ENCODE results near the gene CCNY.
"Not testable (repeated sequence)": the region's sequence is repeated elsewhere in the genome, so short reads cannot be mapped to it uniquely, and the experiment has no call there.

The CCNY gene

DNA sequence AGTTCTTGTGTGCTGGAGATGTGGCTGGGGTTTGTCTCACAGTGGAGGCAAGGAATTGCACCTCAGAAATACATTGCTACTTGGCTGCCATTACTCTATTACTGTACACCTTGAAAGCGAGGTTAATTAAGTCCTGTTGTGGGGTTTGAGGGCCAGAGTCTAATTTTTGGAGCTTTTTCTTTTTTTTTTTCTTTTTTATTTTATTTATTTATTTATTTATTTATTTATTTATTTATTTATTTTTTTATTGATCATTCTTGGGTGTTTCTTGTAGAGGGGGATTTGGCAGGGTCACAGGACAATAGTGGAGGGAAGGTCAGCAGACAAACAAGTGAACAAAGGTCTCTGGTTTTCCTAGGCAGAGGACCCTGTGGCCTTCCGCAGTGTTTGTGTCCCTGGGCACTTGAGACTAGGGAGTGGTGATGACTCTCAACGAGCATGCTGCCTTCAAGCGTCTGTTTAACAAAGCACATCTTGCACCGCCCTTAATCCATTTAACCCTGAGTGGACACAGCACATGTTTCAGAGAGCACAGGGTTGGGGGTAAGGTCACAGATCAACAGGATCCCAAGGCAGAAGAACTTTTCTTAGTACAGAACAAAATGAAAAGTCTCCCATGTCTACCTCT is 69.8 kb downstream of the CCNY start:
- not testable (repeated sequence) for DNase-seq (ENCODE audit: low spot score)

DNA sequence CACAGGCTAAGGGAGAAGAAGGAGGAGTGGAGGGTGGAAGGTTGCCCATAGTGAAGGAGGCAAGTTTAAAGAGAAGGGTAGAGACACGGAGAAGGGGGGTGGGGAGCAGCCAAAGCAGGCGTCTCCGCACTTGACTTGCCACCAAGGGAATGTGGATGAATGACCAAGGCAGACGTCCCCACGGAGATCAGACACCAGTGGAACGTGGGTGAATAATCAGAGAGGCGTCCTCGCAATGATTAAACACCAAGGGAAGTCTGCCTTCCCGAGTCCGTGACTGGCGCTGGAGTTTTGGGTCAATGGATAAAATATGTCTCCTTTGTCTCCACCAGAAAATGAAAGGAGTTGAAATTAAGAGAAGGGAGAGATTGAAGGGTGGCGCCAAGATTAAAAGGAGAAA is 71.4 kb downstream of the CCNY start:
- not testable (repeated sequence) for DNase-seq (ENCODE audit: low spot score)

DNA sequence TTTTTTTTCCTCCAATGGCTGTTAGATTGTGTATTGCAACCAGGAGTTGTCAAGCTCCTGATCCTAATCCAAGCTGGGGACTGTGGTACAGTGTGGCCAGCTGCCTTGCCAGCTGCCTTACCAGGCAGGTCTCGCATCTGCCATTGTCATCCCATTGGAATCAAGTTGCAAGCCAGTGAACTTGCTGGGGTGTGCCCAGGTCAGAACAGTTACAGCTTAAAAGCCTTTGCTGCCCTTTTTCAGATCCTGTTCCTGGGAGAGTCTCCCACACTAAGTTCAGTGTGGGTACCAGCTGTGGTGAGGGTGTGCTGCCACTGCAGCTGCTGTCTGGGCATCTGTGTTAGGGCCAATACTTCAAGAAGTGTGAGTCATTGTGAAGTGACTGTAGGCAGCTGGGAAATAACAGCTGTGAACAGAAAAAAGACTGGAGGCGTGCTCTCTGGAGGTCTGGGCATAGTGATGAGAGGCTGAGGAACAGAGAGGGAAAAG is 72.8 kb downstream of the CCNY start:
- DNase-seq (ENCODE audit: low spot score): no peak

GRCh38 chr10:35409808-35410207 is 73.5 kb downstream of the CCNY start:
- no peak for DNase-seq (ENCODE audit: low spot score)

- no peak for DNase-seq (ENCODE audit: low spot score)
These were observed 75.9 kb downstream of the CCNY start for GRCh38 chr10:35412003-35412723.

- no peak for DNase-seq (ENCODE audit: low spot score)
These were observed 76.7 kb downstream of the CCNY start for GRCh38 chr10:35412900-35413491.

- DNase-seq (ENCODE audit: low spot score): no peak
These were observed 77.9 kb downstream of the CCNY start for GRCh38 chr10:35413985-35414861.

DNA sequence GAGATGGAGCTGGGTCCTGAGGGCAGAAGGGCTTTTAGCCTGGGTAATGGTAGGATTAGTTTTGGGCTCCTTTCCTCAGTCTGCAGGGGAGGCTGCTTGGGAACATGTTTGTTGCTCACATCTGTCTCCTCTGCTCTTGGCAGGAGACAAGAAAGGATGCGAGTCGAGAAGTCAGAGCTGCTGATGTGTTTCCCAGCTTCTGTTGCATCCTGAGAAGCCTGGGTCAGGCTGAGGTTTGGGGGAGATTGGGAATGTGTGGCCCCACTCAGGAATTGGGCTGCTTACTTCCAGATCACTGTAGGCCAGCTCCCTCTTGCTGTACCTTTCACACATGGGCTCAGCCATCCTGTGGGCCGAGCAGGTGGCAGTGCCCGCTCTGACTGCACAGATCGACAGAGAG is 79.2 kb downstream of the CCNY start:
- DNase-seq (ENCODE audit: low spot score): no peak

DNA sequence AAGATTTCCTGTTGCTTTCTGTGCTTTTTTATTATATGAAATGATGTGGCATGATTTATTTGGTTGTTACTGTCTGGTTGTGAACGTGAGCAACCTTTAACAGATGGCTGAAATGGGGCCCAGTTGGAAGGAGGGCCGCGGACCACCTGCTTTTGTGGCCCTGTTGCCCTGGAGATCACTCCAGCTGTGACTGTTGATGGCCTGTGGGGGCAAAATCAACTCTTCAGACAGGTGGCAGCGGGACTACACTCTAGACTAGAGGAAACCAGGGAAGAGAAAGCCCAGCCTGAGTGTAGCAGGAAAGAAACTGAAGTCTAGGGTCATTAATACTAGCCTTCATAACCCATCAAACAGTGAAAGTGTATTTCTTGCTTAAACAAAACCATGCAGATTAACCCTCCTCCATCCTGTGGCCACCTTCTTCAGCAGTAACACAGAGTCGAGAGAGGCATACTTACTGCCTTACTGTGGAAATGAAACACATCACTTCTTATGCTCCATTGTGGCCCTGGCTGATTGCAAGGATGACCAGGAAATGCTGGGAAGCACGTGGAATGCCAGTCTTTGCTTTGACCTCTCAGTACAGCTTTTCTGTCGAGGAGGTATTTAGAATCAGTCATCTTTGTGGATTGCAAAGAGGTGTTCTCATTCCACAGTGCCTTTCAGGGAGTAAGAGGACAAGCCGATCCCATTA is 80.5 kb downstream of the CCNY start:
- DNase-seq (ENCODE audit: low spot score): no peak

DNA sequence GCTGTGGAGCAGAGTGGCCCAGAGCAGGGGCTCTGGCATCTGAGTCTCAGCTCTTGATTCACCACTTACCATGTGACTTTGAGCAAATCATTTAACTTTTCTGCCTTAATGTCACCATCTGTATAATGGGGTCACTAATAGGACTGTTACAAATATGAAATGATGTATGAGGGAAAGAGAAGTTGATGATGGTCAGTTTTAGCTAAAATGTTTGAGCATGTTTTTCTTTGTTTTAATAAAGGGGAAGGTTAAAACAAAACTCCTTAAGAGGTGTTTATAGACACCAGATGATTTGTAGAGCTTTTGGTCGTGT is 81.0 kb downstream of the CCNY start:
- no peak for DNase-seq (ENCODE audit: low spot score)

DNA sequence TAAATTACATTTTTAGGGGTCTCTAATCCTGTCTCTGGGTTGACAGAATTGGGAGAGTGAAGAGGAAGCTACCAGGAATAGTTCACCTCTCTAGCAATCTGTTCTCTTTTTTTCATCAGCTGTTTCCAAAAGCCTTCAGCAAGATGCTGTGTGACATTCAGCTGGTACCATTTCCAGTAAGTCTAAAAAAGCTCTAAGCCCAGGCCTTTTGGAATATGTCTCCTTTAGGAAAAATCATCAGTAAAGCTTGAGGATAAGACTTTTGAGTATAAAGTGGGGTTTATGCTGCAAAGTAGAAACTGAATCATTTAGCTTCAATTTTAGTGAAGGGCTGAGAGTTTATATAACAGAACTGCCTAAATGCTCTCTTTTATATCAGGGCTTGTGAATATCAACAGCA is 81.5 kb downstream of the CCNY start:
- no peak for DNase-seq (ENCODE audit: low spot score)

- not testable (repeated sequence) for DNase-seq (ENCODE audit: low spot score)
These were observed 82.3 kb downstream of the CCNY start for GRCh38 chr10:35418580-35418979.

DNA sequence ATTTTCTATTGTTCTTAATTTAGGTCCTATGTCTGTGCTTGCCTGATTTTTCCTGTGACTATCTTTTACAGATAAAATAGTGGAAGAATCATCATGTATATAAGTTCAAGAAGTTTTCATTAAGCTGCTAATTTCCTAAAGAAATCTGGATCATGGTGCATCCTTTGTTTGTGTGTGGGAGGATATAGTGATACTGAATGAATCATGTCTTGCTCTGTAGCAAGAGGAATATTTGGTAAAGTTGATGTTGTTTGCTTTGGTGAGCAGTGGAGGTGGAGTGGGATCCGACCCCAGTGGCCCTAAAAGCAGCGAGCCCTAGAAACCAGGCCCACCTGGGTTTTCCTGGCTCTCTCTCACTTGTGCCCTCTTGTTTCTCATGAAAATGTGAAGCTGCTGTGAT is 83.7 kb downstream of the CCNY start:
- no peak for DNase-seq (ENCODE audit: low spot score)

GRCh38 chr10:35420827-35421552 is 84.7 kb downstream of the CCNY start:
- DNase-seq (ENCODE audit: low spot score): no peak

- no peak for DNase-seq (ENCODE audit: low spot score)
These were observed 85.4 kb downstream of the CCNY start for GRCh38 chr10:35421553-35422178.

DNA sequence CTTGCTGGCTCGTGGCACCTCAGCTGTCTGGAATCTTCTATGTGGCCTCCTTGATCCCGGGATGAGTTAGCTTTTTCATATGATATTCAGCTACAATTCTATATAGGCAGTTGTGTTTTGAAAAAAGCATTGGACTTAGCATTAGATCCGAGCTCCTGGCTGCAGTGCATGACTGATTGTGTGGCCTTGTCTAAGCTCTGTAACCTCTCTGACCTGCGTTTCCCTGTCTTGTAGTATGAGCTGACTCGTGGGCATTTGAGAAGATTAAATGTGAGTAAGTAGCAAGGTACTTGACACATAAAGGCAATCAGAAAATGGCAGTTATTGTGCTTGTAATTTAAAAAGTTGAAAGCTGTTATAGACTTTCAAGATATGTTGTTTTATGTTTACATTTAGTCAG is 85.9 kb downstream of the CCNY start:
- DNase-seq (ENCODE audit: low spot score): no peak

- DNase-seq (ENCODE audit: low spot score): no peak
These were observed 87.4 kb downstream of the CCNY start for GRCh38 chr10:35423505-35424306.

DNA sequence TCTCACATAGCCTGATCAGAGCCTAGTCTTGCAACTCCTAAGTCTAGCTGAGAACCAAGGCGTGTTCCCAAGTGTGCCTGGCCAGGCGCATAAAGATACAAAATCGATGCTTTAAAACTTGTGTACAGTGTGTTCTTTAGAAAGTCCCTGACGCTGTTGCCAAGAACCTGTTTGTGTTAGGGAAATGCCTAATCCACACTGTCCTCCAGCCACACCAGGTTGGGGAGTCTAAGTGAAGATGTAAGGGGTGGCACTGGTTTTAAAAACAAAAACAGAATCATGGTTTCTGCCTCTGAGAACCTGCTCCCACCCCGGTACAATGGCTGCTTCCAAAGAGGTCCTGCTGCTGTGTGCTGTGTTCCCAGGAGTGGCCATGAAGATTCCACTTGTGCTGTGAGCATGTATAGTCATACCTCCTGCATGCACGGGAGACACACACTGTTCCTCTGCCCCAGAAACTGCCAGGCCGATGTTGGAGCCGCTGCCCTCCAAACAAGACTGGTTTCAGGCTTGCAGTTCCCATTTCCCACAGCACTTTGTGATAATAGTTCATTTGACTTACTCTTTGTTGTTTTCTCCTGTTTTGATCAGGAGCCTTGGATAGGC is 88.5 kb downstream of the CCNY start:
- no peak for DNase-seq (ENCODE audit: low spot score)

- DNase-seq (ENCODE audit: low spot score): no peak
These were observed 89.3 kb downstream of the CCNY start for GRCh38 chr10:35425595-35425994.

DNA sequence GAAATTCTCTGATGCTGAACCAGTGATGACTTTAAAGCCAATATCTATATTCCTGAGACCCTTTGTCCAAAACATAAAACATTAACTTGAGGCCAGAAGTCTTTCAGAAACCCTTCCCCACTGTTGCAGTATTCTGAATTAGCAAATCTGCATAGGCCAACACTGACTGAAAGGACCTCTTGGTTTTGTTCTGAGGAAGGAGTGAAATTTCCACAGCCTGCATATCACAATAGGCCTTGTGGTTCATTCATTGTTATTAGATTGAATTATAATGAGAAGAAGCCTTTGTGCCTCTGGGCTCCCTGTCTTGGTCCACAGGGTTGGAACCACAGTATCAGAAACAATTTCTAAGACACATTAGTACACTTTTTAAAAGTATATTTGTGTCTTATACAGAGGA is 90.3 kb downstream of the CCNY start:
- DNase-seq (ENCODE audit: low spot score): no peak
